A673 (cell line): ENCODE results near the gene C16orf54. TPM values are rescaled to one million over a fixed set of nuclear protein-coding genes. Genes with fewer than 3 reads are reported as not detected.
"Not testable (repeated sequence)": the region's sequence is repeated elsewhere in the genome, so short reads cannot be mapped to it uniquely, and the experiment has no call there.

Experiments
- BruUV-seq: library from RNA; stranded (reverse); fragments of 400-500 nt; replicated peaks from 2 replicates; lab custom pipeline; 2021; lab: Mats Ljungman, UMichigan
- CTCF ChIA-PET: fragments of 300-600 bp; sonication (Branson Sonifier 250); formaldehyde crosslinking; loops from one replicate; lab custom pipeline; 2022; ENCODE audit warnings: antibody characterized with exemption; lab: Charles Lee
- POLR2A ChIA-PET: fragments of 300-600 bp; sonication (Branson Sonifier 250); formaldehyde crosslinking; loops from one replicate; lab custom pipeline; 2022; ENCODE audit warnings: antibody characterized with exemption; ENCODE audit not compliant: low non-redundant PET; lab: Charles Lee
- DNase-seq: peaks from one replicate; pipeline ENCODE4 v3.0.0-alpha.2; 2015; ENCODE audit warnings: low spot score
- H3K27ac ChIP-seq: fragments of 200-600 bp; sonication (generic); 2 replicates; pipeline ENCODE4 v1.5.1; 2016; ENCODE audit warnings: mixed run types, low read depth, mild to moderate bottlenecking, mixed read lengths, antibody characterized with exemption, low read length; ENCODE audit not compliant: poor library complexity, severe bottlenecking
- H3K27me3 ChIP-seq: fragments of 200-600 bp; sonication (generic); replicated peaks from 2 replicates; pipeline ENCODE4 v1.6.1; 2017; ENCODE audit warnings: mixed run types, low read depth, mild to moderate bottlenecking, mixed read lengths, antibody characterized with exemption, low read length; ENCODE audit not compliant: insufficient read depth, poor library complexity
- H3K36me3 ChIP-seq: fragments of 200-600 bp; sonication (generic); 2 replicates; pipeline ENCODE4 v1.6.1; 2016; ENCODE audit warnings: mixed run types, mild to moderate bottlenecking, mixed read lengths, antibody characterized with exemption, low read length; ENCODE audit not compliant: insufficient read depth, poor library complexity, severe bottlenecking
- H3K4me1 ChIP-seq: fragments of 200-600 bp; sonication (generic); 2 replicates; pipeline ENCODE4 v1.6.1; 2017; ENCODE audit warnings: mixed run types, mild to moderate bottlenecking, mixed read lengths, antibody characterized with exemption, low read length; ENCODE audit not compliant: insufficient read depth, poor library complexity, severe bottlenecking
- H3K4me3 ChIP-seq: fragments of 200-600 bp; sonication (generic); 2 replicates; pipeline ENCODE4 v1.5.1; 2016; ENCODE audit warnings: low read depth, mixed run types, mild to moderate bottlenecking, mixed read lengths, low read length; ENCODE audit not compliant: poor library complexity, severe bottlenecking
- H3K9me3 ChIP-seq: fragments of 200-600 bp; sonication (generic); 2 replicates; pipeline ENCODE4 v1.6.1; 2016; ENCODE audit warnings: mixed run types, low read depth, mild to moderate bottlenecking, mixed read lengths, antibody characterized with exemption, low read length; ENCODE audit not compliant: poor library complexity, severe bottlenecking
- EZH2 ChIP-seq: fragments of 200-600 bp; sonication (generic); IDR thresholded peaks from 2 replicates; pipeline ENCODE4 v1.6.1; 2017; ENCODE audit warnings: borderline replicate concordance, low read depth, mild to moderate bottlenecking, mixed read lengths, antibody characterized with exemption, low read length; ENCODE audit not compliant: poor library complexity, severe bottlenecking
- intact Hi-C: fragments of 100-400 bp; cut with micrococcal nuclease; formaldehyde crosslinking; loops from one replicate; pipeline ENCODE4 v1.10.0; 2022; ENCODE audit not compliant: unreplicated experiment
- total RNA-seq: library from RNA; stranded (reverse); gene quantifications from 2 replicates; pipeline ENCODE4 v1.2.3, GENCODE V29; 2021
- TF ChIP-seq, protein P1 (sequence below): fragments of 300-800, 200-600 bp; sonication (generic); conservative IDR thresholded peaks from 2 replicates; pipeline ENCODE4 v1.5.1; 2017; ENCODE audit warnings: low read depth, mild to moderate bottlenecking, antibody characterized with exemption, low read length, moderate library complexity, mixed read lengths

C16orf54 gene
- total RNA-seq, 1 experiment from 2014 or later = not detected

DNA sequence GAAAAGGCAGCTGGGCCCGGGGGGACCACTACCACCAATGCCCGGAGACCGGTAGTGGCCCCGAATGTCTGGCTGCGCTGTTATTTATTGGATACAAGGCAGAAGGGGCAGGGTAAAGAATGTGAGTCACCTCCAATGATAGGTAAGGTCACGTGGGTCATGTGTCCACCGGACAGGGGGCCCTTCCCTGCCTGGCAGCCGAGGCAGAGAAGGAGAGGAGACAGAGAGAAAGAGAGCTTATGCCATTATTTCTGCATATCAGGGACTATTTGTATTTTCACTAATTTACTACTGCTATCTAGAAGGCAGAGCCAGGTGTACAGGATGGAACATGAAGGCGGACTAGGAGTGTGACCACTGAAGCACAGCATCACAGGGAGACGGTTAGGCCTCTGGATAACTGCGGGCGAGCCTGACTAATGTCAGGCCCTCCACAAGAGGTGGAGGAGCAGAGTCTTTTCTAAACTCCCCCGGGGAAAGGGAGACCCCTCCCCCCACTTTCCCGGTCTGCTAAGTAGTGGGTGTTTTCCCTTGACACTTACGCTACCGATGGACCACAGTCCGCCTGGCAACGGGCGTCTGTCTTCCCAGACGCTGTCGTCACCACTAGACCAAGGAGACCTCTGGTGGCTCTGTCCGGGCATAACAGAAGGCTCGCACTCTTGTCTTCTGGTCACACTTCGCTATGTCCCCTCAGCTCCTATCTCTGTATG is 24.5 kb downstream of the C16orf54 start:
- BruUV-seq, H3K9me3 ChIP-seq, H3K27ac ChIP-seq, intact Hi-C loops, POLR2A ChIA-PET, H3K4me1 ChIP-seq, H3K27me3 ChIP-seq, H3K4me3 ChIP-seq, H3K36me3 ChIP-seq: not testable (repeated sequence)
- CTCF ChIA-PET = interaction anchor here (0.7 to 1.2 kb wide), 2 partner anchors 15 to 21 kb away, joined by 5 to 6 read pairs; no protein-coding TSS in a partner anchor
- TF ChIP-seq, protein P1, sequence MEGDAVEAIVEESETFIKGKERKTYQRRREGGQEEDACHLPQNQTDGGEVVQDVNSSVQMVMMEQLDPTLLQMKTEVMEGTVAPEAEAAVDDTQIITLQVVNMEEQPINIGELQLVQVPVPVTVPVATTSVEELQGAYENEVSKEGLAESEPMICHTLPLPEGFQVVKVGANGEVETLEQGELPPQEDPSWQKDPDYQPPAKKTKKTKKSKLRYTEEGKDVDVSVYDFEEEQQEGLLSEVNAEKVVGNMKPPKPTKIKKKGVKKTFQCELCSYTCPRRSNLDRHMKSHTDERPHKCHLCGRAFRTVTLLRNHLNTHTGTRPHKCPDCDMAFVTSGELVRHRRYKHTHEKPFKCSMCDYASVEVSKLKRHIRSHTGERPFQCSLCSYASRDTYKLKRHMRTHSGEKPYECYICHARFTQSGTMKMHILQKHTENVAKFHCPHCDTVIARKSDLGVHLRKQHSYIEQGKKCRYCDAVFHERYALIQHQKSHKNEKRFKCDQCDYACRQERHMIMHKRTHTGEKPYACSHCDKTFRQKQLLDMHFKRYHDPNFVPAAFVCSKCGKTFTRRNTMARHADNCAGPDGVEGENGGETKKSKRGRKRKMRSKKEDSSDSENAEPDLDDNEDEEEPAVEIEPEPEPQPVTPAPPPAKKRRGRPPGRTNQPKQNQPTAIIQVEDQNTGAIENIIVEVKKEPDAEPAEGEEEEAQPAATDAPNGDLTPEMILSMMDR = peak; percentile 51
- DNase-seq = peak; percentile 61

GRCh38 chr16:29720703-29721102 is 25.1 kb downstream of the C16orf54 start:
- H3K27me3 ChIP-seq = no peaks in the 10 kb centered on the region
- intact Hi-C loops = no loop called here
- no peaks in the 10 kb centered on the region for H3K9me3 ChIP-seq
- TF ChIP-seq, protein P1 = no peak
- no peak for TF ChIP-seq EZH2
- no TSS peak for BruUV-seq
- no peak for DNase-seq
- POLR2A ChIA-PET = no interaction called here
- no peaks in the 10 kb centered on the region for H3K4me1 ChIP-seq
- no peaks in the 10 kb centered on the region for H3K36me3 ChIP-seq
- CTCF ChIA-PET = interaction anchor here (0.6 to 0.7 kb wide), 2 partner anchors 20 to 95 kb away, joined by 4 to 5 read pairs; partner anchors contain the start of gene PAGR1
- no peak overlapping the region for H3K27ac ChIP-seq
- no peak overlapping the region for H3K4me3 ChIP-seq

DNA sequence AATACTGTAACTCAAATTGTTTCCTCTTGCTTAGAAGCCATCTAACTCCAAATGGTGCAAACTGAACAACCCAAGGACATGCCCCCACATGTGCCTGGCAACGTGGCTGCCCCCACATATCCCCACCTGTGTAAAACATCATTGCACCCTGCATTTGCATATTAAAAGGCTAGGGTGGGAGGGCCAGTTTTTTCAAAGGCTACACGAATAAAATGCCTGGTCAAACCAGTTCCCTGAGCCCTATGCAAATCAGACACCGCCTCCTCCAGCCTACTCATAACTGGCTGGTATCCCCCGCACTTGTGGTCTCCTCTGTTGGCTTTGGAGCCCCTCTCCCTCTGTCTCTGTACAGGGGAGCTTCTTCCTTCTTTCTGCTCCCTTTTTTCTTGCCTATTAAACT is 26.7 kb downstream of the C16orf54 start:
- no peak for DNase-seq
- H3K36me3 ChIP-seq = no peaks in the 10 kb centered on the region
- H3K4me3 ChIP-seq = no peak overlapping the region
- no peaks in the 10 kb centered on the region for H3K9me3 ChIP-seq
- H3K27ac ChIP-seq = no peak overlapping the region
- H3K4me1 ChIP-seq = no peaks in the 10 kb centered on the region
- TF ChIP-seq EZH2 = no peak
- TF ChIP-seq, protein P1 = no peak
- no TSS peak for BruUV-seq
- ChIA-PET POLR2A (no interaction called here), CTCF (interaction anchor here (0.6 kb wide), 1 partner anchor 42 kb away, joined by 4 read pairs; no protein-coding TSS in a partner anchor)
- no peaks in the 10 kb centered on the region for H3K27me3 ChIP-seq
- intact Hi-C loops = no loop called here
